Epithelial cell of prostate (primary cell): ENCODE data around the gene COX4I2.
A peak's percentile ranks its signal among the peaks of the same experiment; 100 is the strongest.
"Not testable (repeated sequence)": the region's sequence is repeated elsewhere in the genome, so short reads cannot be mapped to it uniquely, and the experiment has no call there.

ENCODE experiments used
- DNase-seq: peaks from one replicate; pipeline ENCODE4 v3.0.0-alpha.2; 2011; ENCODE audit warnings: low read depth, low spot score
- H3K27ac ChIP-seq: fragments of 450-650 bp; 2 replicates; pipeline ENCODE4 v1.5.1; 2017; ENCODE audit warnings: mild to moderate bottlenecking

Gene COX4I2

DNA sequence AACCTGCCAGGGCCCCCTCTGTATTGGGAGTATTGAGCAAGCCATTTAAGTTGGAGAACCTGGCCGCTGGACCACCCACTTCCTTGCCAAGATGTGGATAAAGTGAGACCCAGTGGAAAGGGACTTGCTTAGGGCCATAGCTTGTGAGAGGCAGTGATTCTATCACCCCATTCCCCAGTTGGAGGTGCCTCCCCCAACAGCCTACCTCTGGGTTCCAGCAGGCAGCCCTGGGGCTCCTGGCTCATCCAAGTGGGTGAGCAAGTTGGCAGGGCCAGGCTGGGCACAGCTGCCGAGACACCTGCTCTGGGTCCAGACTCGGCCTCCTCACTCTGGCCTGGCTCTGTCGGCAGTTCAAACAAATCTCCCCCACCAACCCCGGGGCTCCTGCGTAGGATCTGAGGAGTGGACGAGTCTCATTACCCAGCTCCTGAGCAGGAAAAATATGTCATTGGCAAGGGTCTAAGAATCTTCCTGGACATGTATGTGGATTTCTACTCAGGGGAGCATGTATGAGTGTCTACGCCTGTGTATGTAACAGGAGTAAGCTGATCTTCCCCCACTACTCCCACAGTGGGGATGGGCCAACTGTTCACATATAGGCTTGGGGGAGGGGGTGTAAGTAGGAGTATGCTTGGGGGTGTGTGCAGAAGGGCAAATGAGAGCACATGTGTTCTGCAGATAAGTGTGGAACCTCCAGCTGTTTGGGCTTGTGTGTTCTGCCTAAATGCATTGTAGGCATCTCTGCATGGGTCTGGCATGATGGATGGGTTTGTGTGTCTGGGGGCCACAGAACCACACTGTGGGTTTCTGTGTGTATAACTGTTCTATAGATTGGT lies 30.7 kb upstream of the COX4I2 start:
- H3K27ac ChIP-seq = peak overlapping the region; percentile 98
- DNase-seq = peak; percentile 79

DNA sequence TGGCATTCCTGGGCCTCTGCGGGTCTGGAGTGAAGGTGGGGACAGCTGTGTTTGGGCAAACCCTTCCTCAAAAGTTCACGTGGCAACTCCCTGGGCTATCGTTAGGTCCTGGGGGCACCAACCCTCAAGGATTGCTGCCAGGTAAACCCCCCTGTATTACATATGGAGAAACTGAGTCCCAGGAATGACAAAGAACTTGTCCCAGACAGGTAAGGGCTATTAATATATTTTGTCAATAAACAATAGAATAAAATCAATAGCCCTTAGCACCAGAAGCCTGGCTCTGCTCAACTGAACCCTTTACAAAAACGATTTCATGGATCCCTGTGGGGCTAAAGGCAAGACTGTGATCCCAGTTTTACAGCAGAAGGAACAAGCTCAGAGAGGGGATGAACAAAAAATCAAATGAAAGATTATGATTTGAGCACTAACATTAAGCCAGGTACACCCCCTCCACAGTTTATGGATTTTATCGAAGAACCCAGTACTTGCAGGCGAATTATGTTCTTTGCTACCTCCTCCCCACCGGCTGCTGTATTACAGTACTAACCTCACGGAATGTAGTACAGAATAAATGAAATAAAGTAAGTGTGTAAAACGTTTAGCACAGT lies 30.0 kb upstream of the COX4I2 start:
- DNase-seq = no peak
- H3K27ac ChIP-seq = peak overlapping the region; percentile 98

DNA sequence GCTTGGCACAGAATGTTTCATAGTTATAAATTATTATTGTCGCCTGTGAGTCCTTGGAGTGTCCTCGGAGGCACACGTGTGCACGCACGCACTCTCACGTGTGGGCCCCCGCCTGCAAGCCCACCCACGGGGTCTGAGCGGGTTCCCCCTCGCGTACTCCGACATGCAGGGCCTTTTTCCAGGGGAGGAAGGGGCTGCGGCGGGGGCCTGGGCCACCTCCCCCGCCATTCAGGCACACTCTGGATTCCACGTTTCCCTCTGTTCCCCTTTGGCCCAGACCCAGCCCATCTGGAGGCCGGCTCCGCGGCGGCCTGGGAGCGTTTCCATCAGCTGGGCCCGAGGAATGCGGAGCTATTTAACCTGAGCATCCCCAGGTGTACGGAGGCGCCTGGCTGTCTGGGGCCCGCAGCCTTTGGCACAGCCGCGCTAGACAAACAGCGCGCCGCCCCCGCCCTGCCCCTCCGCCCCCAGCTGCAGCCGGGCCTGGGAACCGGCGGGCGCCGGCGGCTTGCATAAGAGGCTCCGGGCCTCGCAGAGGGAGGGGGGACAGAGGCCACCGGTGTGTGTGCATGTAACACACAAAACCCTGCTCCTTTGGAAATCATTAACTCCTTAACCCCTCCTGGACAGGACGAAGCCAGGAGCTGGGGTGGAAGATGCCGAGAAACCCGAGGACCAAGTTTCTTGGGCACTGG lies 29.3 kb upstream of the COX4I2 start:
- H3K27ac ChIP-seq = peak overlapping the region; percentile 98
- DNase-seq = no peak

DNA sequence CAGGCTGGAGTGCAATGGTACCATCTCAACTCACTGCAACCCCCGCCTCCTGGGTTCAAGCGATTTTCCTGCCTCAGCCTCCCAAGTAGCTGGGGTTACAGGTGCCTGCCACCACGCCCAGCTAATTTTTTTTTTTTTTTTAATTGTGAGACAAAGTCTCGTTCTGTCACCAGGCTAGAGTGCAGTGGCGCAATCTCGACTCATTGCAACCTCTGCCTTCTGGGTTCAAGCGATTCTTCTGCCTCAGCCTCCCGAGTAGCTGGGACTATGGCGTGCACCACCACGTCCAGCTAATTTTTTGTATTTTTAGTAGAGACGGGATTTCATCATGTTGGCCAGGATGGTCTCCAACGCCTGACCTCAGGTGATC lies 25.5 kb upstream of the COX4I2 start:
- DNase-seq = not testable (repeated sequence)
- H3K27ac ChIP-seq = peak overlapping the region; percentile 98

DNA sequence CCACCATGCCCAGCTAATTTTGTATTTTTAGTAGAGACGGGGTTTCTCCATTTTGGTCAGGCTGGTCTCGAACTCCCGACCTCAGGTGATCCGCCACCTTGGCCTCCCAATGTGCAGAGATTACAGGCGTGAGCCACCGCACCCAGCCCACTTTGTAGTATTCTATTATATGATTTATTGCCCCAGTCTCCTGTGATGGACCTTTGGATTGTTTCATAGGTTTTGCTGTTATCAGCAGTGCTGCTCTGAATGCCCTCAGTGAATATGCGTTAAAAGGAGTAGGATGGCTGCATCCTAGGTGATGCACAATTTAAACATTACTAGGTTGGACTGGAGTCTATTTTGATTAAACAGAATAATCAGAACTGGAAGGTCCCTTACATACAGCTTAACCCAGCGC lies 22.3 kb upstream of the COX4I2 start:
- no peak overlapping the region for H3K27ac ChIP-seq
- no peak for DNase-seq

DNA sequence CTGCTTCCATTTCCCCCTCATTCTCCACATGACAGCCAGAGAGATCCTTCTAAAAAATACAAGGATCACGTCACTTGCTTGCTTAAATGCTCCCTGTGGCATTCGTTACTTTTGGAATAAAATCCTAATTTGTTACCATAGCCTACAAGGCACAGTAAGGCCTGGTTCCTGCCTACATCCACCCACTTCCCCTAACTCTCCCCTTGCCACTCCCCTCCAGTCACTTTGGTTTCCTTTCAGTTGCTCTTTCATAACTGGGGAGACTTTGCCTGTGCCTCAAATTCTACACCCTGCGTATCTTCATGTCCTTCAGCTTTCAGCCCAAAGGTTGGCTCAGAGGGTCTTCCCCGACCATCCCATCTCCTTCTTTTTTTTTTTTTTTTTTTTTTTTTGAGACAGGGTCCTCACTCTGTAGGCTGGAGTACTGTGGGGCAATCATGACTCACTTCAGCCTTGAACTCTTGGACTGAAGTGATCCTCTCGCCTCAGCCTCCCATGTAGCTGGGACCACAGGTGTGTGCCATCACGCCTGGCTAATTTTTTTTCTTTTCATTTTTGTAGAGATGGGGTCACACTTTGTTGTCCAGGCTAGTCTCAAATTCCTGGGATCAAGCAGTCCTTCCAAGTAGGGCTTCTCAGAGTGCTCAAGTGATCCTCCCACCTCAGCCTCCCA lies 20.1 kb upstream of the COX4I2 start:
- DNase-seq = no peak
- H3K27ac ChIP-seq = no peak overlapping the region

DNA sequence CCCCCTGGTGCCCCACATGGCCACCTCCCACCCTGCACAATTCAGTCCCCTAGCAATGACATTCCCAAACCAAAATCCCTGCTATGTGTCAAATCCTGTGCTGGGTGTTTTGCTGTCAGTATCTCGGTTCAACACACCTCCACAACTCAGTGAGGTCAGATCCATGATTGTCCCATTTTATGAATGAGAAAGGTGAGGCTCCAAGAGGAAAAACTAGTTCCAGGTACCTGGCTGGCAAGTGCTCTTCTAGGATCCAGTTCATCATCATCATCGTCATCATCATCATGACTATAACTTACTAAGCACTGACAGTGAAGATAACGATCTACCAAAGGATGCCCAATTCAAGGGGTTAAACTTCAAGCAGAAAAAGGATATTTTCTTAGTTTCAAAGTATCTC lies 17.5 kb upstream of the COX4I2 start:
- no peak overlapping the region for H3K27ac ChIP-seq
- DNase-seq = no peak

DNA sequence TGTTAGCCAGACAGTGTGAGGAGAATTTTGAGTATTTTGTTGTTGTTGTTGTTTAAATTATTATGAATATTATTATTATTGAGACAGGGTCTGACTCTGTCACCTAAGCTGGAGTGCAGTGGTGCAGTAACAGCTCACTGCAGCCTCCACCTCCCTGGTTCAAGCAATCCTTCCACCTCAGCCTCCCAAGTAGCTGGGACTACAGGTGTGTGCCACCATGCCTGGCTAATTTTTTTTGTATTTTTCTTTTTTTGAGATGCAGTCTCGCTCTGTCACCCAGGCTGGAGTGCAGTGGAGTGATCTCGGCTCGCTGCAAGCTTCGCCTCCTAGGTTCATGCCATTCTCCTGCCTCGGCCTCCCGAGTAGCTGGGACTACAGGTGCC lies 14.6 kb upstream of the COX4I2 start:
- not testable (repeated sequence) for DNase-seq, H3K27ac ChIP-seq

DNA sequence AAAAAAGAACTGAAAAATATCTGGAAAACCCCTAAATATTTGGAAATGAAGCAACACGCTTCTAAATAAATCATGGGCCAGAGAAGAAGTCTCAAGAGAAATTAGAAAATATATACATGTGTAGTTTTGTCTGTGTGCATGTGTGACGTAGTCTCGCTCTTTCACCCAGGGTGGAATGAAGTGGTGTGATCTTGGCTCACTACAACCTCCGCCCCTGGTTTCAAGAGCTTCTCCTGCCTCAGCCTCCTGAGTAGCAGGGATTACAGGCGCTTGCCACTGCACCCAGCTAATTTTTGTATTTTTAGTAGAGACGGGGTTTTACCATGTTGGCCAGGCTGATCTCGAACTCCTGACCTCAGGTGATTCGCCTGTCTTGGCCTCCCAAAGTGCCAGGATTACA lies 11.2 kb upstream of the COX4I2 start:
- H3K27ac ChIP-seq, DNase-seq: not testable (repeated sequence)

DNA sequence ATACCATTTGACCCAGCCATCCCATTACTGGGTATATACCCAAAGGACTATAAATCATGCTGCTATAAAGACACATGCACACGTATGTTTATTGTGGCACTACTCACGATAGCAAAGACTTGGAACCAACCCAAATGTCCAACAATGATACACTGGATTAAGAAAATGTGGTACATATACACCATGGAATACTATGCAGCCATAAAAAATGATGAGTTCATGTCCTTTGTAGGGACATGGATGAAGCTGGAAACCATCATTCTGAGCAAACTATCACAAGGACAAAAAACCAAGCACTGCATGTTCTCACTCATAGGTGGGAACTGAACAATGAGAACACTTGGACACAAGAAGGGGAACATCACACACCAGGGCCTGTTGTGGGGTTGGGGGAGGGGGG lies 9.7 kb upstream of the COX4I2 start:
- not testable (repeated sequence) for H3K27ac ChIP-seq

DNA sequence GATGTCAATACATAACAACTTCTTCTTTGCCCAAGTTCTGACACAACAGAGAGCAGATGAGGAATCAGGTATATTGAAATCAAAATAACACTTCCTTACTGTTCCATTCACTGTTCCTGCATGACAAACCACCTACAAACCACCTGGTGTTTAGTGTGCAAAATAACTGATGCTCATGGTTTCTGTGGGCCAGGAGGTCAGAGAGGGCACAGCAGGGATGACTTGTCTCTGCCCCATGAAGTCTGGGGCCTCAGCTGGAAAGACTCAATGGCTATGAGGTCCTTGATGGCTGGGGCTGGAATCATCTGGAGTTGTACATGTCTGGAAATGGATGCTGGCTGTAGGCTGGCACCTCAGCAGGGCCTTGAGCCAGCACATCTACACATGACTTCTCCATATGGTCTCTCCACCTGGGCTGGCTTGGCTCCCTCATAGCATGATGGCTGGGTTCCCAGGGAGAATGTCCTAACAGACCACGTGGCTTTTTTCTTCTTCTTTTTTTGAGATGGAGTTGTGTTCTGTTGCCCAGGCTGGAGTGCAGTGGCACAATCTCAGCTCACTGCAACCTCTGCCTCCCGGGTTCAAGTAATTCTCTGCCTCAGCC lies 7.4 kb upstream of the COX4I2 start:
- DNase-seq = no peak
- H3K27ac ChIP-seq = no peak overlapping the region

More for the DNA sequence above, 9.7 kb upstream of the COX4I2 start:
- not testable (repeated sequence) for DNase-seq

DNA sequence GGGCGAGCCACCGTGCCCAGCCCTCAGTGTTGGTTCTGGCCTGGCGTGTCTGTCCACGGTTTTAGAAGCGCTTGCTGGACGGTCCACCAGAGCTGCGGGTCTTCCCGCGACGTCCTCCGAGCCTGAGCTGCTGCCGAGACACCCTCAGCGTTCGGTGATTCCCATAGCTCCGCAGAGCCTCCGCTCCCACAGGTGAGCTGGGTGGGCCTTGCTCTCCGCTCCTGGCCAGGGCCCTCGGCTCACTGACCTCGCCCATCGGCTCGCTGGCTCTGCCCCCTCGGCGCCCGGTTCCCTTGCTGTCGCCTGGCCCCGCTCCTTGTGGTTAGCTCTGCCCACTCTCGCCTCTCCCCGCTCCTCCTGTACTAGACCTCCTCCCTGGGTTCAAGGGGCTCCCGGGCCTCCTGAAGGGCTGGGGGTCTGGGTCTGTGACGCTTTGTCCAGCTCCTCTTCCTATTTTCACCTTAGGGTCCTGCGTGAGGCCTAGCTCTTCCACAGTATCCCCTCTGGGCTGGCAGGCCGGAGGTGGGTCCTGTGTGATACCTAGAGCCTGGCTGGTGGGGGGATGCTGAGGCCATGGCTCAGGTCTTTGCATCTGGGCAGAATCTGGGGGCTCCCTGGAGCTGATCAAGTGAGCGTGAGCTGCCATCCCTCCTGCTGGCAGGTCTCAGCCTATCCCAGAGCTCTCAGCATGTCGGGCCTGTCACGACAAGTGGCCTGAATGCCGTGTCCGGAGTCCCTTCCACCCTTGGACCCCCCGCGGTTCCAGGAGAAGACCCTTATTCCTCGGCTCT lies 5.0 kb upstream of the COX4I2 start:
- no peak overlapping the region for H3K27ac ChIP-seq
- DNase-seq = no peak

DNA sequence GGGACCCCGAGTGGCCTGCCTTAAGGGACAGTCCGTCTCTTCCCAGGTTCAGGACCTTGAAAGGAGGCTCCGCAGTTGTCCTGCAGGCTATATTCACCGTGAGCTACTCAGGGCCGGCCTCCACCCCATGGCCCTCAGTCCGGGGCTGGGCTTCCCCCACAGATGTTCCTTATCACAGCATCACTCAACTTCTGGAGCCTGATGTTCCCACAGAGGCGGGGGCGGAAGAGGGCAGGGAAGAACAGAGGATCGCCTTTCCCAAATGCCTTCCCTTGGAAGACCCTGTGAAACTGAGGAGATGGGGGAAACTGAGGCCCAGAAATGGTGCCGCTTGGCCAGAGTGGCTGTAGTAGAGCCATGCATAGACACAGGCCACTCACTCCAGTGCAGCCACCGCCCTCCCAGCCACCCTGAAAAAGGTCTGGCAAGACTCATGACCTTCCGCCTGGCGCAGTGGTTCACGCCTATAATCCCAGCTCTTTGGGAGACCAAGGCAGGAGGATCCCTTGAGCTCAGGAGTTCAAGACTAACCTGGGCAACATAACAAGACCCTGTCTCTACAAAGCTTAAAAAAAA lies 4.3 kb upstream of the COX4I2 start:
- DNase-seq = no peak
- H3K27ac ChIP-seq = no peak overlapping the region

DNA sequence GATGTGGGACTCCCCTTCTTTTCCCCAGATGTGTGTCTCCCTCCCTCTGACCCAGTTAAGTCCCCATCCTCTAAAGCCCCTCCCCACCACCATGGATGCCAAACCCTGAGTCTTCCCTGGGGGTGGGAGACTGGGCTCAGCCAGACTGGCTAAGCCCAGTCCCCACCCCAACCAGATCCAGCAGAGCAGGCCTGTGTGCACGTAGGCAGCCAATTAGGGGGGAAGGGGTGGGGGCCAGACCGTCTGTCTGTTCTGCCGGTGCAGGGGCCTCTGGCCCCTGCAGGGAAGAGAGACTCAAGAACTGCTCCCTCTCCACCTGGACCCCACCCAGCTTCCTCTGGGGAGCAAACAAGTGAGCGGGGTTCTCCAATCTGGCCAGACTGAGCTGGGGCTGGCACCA lies 605 bp downstream of the COX4I2 start:
- no peak overlapping the region for H3K27ac ChIP-seq
- no peak for DNase-seq

DNA sequence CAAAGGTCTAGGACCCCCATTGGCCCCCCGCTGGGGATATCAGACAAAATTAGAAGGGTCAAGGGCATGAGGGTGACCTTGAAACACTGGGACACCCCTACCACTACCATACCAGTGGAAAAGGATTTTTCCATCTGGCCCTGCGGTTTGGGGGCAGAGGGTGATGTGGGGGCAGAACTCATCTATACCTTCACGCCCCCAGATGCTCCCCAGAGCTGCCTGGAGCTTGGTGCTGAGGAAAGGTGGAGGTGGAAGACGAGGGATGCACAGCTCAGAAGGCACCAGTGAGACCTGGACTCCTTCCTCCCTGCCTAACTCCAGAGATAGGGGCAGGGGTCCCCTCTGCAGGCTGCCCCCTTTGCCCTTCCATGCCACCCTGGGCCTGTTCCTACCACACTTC lies 1.1 kb downstream of the COX4I2 start:
- H3K27ac ChIP-seq = no peak overlapping the region
- DNase-seq = no peak

DNA sequence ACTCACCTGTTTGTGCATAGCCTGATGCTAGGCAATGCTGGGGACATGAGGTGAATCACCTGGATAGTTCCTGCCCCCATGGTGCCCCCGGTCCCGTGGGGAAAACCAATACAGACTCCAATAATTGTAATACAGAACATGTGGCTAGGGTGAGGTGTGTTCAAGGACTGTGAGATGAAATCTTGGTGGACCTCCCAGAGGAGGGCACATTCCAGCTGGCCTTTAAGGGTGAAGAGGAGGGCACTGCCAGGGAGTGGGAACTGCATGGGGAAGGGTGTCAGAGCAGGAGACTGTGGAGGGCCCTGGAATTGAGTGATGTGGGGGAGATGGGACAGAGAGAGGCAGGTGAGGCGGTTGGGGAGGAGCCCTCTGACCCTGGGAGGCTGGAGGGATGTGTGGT lies 2.5 kb downstream of the COX4I2 start:
- H3K27ac ChIP-seq = no peak overlapping the region
- DNase-seq = no peak

DNA sequence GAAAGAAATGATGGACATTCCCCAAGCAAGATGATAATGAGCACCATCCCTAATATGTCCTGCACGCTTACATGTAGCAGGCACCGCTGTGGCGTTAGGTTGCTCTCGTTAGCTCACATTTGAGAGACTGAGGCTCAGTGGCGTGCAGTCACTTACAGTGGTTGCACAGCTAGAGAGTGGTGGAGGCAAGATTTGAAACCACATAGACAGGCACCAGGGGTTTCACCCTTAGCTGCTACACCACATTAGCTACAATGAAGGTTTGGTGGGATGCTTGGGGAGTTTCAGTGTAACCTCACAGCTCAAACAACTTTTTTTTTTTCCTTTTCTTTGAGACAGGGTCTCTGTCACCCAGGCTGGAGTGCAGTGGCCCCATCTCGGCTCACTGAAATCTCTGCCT lies 3.7 kb downstream of the COX4I2 start:
- DNase-seq = no peak
- no peak overlapping the region for H3K27ac ChIP-seq

DNA sequence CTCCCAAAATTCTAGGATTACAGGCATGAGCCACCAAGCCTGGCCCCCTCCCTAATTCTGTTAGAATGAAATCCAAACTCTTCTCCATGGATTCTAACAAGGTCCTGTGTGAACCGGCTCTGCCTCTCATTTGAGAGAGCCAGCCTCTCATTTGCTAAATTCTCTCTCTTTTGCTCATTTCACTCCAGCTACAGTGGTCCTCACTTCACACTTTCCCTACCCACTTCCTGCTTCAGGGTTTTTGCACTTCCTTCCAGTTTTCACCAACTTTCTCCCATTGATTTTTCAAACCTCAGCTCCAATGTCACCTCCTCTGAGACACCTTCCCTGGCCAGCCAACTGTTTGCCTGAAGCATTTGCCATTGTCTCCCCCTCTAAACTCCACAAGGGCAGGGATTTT lies 5.1 kb downstream of the COX4I2 start:
- no peak for DNase-seq

DNA sequence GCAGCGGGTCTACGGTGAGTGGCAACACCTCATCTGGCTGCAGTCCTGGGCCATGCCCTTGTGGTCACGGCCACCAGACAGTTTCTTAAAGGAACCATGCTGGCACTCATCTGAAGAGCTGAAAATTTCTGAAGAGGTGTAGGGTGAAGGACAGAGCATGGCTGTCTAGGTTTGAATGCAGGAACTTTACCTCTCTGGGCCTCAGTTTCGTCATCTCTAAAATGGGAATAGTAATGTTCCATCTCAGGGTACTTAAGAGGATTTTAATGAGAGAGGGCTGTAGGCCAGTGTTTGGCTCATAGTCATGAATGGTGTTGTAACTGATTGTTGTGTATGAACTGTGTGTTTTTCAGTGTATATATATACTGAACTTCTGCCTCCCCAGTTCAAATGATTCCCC lies 5.8 kb downstream of the COX4I2 start:
- no peak for DNase-seq
- H3K27ac ChIP-seq = no peak overlapping the region

More for the DNA sequence above, 5.1 kb downstream of the COX4I2 start:
- no peak overlapping the region for H3K27ac ChIP-seq
